Ovary (tissue), 9 donors: Measurements from ENCODE around the gene MYOCOS. TPM values are rescaled to one million over a fixed set of nuclear protein-coding genes. Genes with fewer than 3 reads are reported as not detected.
"Not testable (repeated sequence)": the region's sequence is repeated elsewhere in the genome, so short reads cannot be mapped to it uniquely, and the experiment has no call there.

Source experiments
- DNase-seq, 5 donors: peaks; one replicate each; pipeline ENCODE4 v3.0.0-alpha.2; 2019 to 2020
- H3K27ac ChIP-seq, 2 donors: fragments of 200-600 bp; one replicate each; pipeline versions ENCODE4 v1.5.1 to v1.8.0; 2019 to 2022
- H3K27me3 ChIP-seq: fragments of 200-600 bp; one replicate; pipeline ENCODE4 v1.8.0; 2022
- H3K36me3 ChIP-seq: fragments of 200-600 bp; sonication (generic); one replicate; pipeline ENCODE4 v1.5.1; 2019
- H3K4me1 ChIP-seq: one replicate; pipeline ENCODE4 v1.8.1; 2013; ENCODE audit warnings: mild to moderate bottlenecking, moderate library complexity; ENCODE audit not compliant: insufficient read depth
- H3K4me3 ChIP-seq: fragments of 200-600 bp; sonication (generic); one replicate; pipeline ENCODE4 v1.5.1; 2017
- H3K9me3 ChIP-seq, 2 donors: fragments of 200-600 bp in 1 of 2; sonication (generic) in 1 of 2; one replicate each; pipeline versions ENCODE4 v1.5.1 to v1.8.1; 2013 to 2019; ENCODE audit warnings: mild to moderate bottlenecking in 1 of 2, moderate library complexity in 1 of 2
- EP300 ChIP-seq: sonication (generic); formaldehyde crosslinking; IDR thresholded peaks from one replicate; pipeline ENCODE4 v1.6.1; 2017; ENCODE audit warnings: antibody characterized with exemption
- POLR2A ChIP-seq: fragments of 450-650 bp; IDR thresholded peaks from one replicate; pipeline ENCODE4 v1.6.1; 2017; ENCODE audit warnings: antibody characterized with exemption, mild to moderate bottlenecking, moderate library complexity
- WGBS, 3 donors: extraction: QIAGEN DNeasy Blood & Tissue Kit in 1 of 3; methylation state at CpG; one replicate each; pipeline versions ENCODE4 v1.1.5 to v1.1.7; 2013 to 2017; 5-methylcytosine and 5-hydroxymethylcytosine counted together
- intact Hi-C, 4 donors: fragments of 100-400 bp; cut with DNase I; formaldehyde crosslinking; loops; one replicate each; pipeline versions ENCODE4 v1.11.0 to v1.15.1; 2022 to 2023
- polyA plus RNA-seq, 2 donors: library from polyadenylated mRNA; stranded (reverse); fragments of 200-250 nt in 1 of 2; fragments of 350-450 nt in 1 of 2; fragmentation: Illumina TruSeq in 1 of 2; extraction: RNeasy Lipid Tissue Mini Kit (QIAGEN cat#74804) in 1 of 2; gene quantifications; one replicate each; pipeline ENCODE4 v1.2.3, GENCODE V29; 2013 to 2014
- total RNA-seq, 7 donors: library from RNA; depleted of rRNA in 2 of 7; stranded (reverse); fragments of >200 nt in 2 of 7; fragmentation: NEBNext Ultra II Directional in 3 of 7; extraction: Animal tissue kit (Norgen Biotek cat#: 25700) in 3 of 7; gene quantifications; one replicate each; pipeline versions ENCODE4 v1.1.0 to v1.2.4, GENCODE V29; 2016 to 2023
- TF ChIP-seq, protein P1 (sequence below), 3 donors: fragments of 450-650 bp in 2 of 3; fragments of 200-600 bp in 1 of 3; IDR thresholded peaks; one replicate each; pipeline versions ENCODE4 v1.5.1 to v1.8.0; 2016 to 2022; ENCODE audit warnings: antibody characterized with exemption in 3 of 3, mild to moderate bottlenecking in 1 of 3
- donor health status: DM: no; HTN: no; CAD: no; lungs with moderate emphysema.
- donor health status: DM: no; HTN: no; CAD: no.
- donor health status: Bipolar disorder and iron deficiency.
- donor health status: DM: yes; HTN: yes; CAD: no.
- donor health status: DM: no; HTN: no; CAD: no.
- donor health status: DM: yes; HTN: yes; CAD: no.

The MYOCOS gene
- total and polyA plus RNA-seq, 9 donors, result 0.08 to 0.57 TPM; not detected in 7

DNA sequence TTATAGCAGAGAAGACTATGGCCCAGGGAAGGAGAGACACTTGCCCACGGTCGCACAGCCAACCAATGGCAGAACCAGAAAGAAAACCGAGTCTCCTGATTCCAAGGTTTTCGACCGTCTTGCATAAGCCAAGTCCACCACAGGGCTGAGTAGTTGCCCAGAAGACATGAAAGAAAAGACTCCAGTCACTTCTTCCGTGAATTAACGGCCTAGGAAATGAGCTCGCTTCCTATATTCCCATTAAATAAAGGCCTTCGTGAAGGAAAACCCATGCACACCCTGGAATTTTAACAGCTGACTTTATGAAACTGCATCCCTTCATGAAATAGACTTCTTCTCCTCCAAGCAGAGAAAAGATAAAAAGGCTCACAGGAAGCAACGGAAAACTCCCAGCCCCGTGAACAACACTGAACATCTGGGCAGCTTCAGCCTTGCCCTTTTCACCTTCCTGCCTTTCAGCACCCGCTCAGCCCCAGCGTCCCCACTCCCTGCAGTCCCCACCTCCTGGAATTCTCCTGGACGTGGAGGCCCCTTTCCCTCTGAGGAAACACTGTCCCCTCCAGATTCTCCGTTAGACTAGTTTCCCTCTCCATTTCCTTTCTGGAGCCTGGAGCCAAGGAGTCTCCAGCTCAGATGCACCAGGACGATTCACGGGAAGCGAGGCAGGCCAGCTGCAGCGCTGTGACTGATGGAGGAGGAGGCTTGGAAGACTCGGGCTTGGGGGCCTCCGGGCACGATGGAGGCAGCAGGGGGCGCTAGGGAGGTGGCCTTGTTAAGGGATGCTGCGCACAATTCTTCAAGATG lies 33.1 kb downstream of the MYOCOS start:
- intact Hi-C loops, result loop anchor here in 1 of 4 donors (5.0 kb wide), 1 partner anchor 57 kb away; no protein-coding TSS in a partner anchor
- no peaks in the 10 kb centered on the region for H3K27me3 ChIP-seq

DNA sequence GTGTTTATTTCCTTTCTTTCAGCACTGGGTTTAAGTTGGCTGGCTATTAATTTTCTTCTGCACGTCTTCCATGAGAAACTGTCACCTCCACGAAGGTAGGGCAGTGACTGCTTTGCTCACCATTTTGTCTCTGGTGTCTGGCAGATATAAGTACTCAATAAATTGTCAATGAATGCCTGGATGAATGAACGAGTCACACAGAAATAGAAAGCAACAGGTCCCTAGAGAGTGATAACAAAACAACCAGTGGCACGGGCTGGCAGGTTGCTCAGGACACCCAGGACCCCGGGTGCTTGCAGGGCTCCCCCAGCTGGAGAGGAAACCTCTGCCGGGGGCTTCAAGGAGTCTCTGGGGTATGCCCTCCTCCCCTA lies 33.7 kb downstream of the MYOCOS start:
- TF ChIP-seq POLR2A, result no peak
- TF ChIP-seq, protein P1, sequence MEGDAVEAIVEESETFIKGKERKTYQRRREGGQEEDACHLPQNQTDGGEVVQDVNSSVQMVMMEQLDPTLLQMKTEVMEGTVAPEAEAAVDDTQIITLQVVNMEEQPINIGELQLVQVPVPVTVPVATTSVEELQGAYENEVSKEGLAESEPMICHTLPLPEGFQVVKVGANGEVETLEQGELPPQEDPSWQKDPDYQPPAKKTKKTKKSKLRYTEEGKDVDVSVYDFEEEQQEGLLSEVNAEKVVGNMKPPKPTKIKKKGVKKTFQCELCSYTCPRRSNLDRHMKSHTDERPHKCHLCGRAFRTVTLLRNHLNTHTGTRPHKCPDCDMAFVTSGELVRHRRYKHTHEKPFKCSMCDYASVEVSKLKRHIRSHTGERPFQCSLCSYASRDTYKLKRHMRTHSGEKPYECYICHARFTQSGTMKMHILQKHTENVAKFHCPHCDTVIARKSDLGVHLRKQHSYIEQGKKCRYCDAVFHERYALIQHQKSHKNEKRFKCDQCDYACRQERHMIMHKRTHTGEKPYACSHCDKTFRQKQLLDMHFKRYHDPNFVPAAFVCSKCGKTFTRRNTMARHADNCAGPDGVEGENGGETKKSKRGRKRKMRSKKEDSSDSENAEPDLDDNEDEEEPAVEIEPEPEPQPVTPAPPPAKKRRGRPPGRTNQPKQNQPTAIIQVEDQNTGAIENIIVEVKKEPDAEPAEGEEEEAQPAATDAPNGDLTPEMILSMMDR (IDR thresholded peaks at IDR 0.05), result no peak
- TF ChIP-seq EP300, result no peak
- Histone ChIP-seq H3K9me3 (no peaks in the 10 kb centered on the region), H3K4me1 (peaks cover 10% of the 10 kb centered on the region), H3K4me3 (no peak overlapping the region), H3K36me3 (no peaks in the 10 kb centered on the region), H3K27me3 (no peaks in the 10 kb centered on the region), H3K27ac (peak overlapping the region; percentile 16 to 74)
- intact Hi-C loops, result no loop called here
- DNase-seq, result no peak
- 75 to 85% (median 80%) methylated on average over 6 of the region's 6 CpGs for WGBS, 3 donors

More for the DNA sequence above, 33.1 kb downstream of the MYOCOS start:
- H3K4me3 ChIP-seq, result peak overlapping the region; percentile 4
- WGBS, 3 donors, result 15 to 17% (median 15%) methylated on average over 24 of the region's 24 CpGs
- peak; percentile 63 to 87 (median 73) for DNase-seq
- peak overlapping the region; percentile 16 to 74 for H3K27ac ChIP-seq
- peaks cover 10% of the 10 kb centered on the region for H3K4me1 ChIP-seq
- H3K9me3 ChIP-seq, result no peaks in the 10 kb centered on the region
- H3K36me3 ChIP-seq, result no peaks in the 10 kb centered on the region
- TF ChIP-seq, protein P1 (IDR thresholded peaks at IDR 0.05), result no peak
- TF ChIP-seq EP300, result no peak
- TF ChIP-seq POLR2A, result no peak

DNA sequence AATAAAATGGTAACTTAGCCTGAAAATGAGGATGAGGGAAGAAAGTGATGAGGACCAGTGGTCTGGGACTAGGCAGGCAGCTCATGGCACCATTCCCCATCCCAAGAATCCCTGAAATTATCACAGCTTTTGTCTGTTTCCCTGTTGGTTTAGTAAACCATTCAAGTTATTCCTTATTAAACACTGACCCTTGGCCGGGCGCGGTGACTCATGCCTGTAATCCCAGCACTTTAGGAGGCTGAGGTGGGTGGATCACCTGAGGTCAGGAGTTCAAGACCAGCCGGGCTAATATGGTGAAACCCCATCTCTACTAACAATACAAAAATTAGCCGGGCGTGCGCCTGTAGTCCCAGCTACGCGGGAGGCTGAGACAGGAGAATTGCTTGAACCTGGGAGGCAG lies 34.2 kb downstream of the MYOCOS start:
- H3K9me3 ChIP-seq, H3K36me3 ChIP-seq, H3K27ac ChIP-seq, H3K27me3 ChIP-seq, intact Hi-C loops, DNase-seq, H3K4me3 ChIP-seq: not testable (repeated sequence)
- H3K4me1 ChIP-seq, result peaks cover 10% of the 10 kb centered on the region
- WGBS, 3 donors, result 91 to 98% (median 98%) methylated on average over 9 of the region's 9 CpGs

DNA sequence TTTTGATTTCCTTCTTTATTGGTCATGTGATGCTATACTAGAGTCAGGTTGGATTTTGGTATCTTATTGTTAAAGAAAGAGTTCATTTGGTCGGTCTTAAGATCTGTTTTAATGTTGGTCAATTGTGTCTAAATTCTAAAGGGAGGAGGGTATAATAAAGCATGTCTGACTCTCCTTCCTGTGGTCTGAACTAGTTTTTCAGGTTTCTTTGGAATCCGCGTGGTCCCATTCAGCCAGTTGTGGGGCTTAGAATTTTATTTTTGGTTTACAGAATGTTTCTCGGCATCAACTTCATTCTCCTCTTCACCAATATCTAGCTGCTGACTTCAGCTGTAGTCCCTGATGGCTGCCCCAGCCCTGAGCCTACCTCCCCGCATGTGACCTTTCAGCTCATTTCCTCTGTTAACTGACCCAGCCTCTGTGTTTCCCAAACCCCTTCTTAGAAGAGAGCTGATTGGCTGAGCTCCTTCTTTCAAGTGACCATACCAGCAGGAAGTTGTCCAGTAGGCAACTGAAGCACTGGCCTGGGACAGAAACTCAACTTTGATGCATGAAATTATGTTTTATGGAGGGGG lies 39.1 kb downstream of the MYOCOS start:
- no peaks in the 10 kb centered on the region for H3K9me3 ChIP-seq
- TF ChIP-seq, protein P1 (IDR thresholded peaks at IDR 0.05), result no peak
- TF ChIP-seq POLR2A, result no peak
- TF ChIP-seq EP300, result no peak
- H3K27me3 ChIP-seq, result no peaks in the 10 kb centered on the region
- intact Hi-C loops, result no loop called here
- no peaks in the 10 kb centered on the region for H3K4me1 ChIP-seq
- WGBS, 3 donors, result 93 to 96% (median 94%) methylated on average over 5 of the region's 5 CpGs
- no peaks in the 10 kb centered on the region for H3K36me3 ChIP-seq
- DNase-seq, result no peak
- H3K4me3 ChIP-seq, result no peak overlapping the region
- no peak overlapping the region for H3K27ac ChIP-seq
